ENCODE results near the gene ZNF784.
A peak's percentile ranks its signal among the peaks of the same experiment; 100 is the strongest.

ZNF784 gene

DNA sequence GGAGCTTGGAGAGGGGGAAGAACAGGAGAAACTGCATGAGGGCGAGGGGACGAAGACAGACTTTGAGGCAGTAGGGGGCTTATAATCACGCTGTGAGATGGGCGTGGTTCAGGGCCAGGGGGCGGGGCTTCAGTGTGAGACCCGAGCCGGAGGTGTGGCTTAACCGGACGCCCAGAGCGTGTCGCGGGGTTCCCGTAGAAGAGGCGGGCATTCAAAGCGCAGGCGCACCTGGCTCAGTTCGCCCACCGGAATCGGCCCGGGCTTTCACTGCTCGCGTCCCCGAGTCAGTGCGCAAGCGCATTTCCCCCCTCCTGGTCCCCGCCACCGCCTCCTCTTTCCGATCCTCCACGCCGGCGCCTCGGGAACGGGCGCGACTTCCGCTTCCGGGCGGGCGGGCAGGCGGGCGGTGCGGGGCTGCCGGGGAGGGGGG is 19.1 kb downstream of the ZNF784 start:
- H3K36me3 ChIP-seq (ENCODE audit: control insufficient read depth, insufficient read depth, low read length) = peaks cover 7% of the 10 kb centered on the region

DNA sequence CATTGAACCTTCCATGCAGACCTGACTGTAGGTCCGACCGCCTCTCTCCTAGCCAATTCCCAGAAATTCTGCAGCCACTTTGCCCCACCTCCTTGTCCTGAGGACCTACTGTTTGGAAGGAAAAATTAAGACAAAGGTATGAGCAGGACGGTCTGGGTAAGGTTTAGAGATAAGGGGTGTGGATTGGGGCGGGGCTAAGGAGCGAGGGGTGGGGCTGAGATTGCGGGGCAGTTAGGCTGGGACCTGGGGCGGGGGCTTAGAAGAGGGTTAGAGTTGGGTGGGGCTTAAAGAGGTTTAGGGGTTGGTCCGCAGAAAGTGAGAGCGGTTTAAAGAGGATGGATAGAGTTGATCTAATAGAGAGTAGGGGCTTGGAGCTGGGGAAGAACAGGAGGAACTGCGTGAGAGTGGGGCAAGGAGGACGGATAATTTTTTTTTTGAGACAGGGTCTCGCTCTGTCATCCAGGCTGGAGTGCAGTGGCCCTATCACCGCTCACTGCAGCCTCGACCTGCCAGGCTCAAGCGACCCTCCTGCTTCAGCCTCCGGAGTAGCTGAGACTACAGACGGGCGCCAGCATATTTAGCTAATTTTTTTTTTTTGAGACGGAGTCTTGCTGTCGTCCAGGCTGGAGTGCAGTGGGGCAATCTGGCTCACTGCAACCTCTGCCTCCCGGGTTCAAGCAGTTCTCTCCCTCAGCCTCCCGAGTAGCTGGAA is 20.6 kb downstream of the ZNF784 start:
- Histone ChIP-seq H3K4me3 (replicated peaks; ENCODE audit: low read depth, low read length) (no peak overlapping the region), H3K27me3 (replicated peaks; ENCODE audit: control insufficient read depth, insufficient read depth, low read length) (no peaks in the 10 kb centered on the region), H3K36me3 (ENCODE audit: control insufficient read depth, insufficient read depth, low read length) (peaks cover 5% of the 10 kb centered on the region)
- TF ChIP-seq, protein P1, sequence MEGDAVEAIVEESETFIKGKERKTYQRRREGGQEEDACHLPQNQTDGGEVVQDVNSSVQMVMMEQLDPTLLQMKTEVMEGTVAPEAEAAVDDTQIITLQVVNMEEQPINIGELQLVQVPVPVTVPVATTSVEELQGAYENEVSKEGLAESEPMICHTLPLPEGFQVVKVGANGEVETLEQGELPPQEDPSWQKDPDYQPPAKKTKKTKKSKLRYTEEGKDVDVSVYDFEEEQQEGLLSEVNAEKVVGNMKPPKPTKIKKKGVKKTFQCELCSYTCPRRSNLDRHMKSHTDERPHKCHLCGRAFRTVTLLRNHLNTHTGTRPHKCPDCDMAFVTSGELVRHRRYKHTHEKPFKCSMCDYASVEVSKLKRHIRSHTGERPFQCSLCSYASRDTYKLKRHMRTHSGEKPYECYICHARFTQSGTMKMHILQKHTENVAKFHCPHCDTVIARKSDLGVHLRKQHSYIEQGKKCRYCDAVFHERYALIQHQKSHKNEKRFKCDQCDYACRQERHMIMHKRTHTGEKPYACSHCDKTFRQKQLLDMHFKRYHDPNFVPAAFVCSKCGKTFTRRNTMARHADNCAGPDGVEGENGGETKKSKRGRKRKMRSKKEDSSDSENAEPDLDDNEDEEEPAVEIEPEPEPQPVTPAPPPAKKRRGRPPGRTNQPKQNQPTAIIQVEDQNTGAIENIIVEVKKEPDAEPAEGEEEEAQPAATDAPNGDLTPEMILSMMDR (IDR thresholded peaks at IDR 0.05; ENCODE audit: insufficient read depth, low read length, poor library complexity, severe bottlenecking) = no peak
- DNase-seq (ENCODE audit: extremely low read depth, insufficient read length) = no peak

More for the DNA sequence above, 19.1 kb downstream of the ZNF784 start:
- peak overlapping the region; percentile 90 for H3K4me3 ChIP-seq (replicated peaks; ENCODE audit: low read depth, low read length)
- no peaks in the 10 kb centered on the region for H3K27me3 ChIP-seq (replicated peaks; ENCODE audit: control insufficient read depth, insufficient read depth, low read length)
- TF ChIP-seq, protein P1 (IDR thresholded peaks at IDR 0.05; ENCODE audit: insufficient read depth, low read length, poor library complexity, severe bottlenecking) = no peak
- peak; percentile 98 for DNase-seq (ENCODE audit: extremely low read depth, insufficient read length)

DNA sequence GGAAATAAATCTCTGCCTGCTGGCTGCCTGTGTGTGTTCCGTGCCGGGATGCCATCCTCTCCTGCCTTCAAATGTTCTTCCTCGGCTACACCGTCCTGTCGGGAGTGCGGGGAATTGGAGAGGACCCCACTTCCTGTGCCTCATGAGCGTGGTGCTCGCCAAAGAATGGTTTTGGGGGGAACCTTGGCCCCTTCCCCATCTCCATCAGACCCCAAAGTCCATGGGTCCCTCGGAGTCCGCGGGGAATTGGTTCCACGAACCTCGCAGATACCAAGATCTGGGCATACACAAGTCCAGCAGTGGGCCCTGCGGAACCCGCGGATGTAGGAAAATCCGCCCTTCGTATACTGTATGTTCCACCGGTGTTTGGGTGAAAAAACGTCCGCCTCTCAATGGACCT is 21.3 kb downstream of the ZNF784 start:
- DNase-seq (ENCODE audit: extremely low read depth, insufficient read length) = no peak
- Histone ChIP-seq H3K36me3 (ENCODE audit: control insufficient read depth, insufficient read depth, low read length) (peaks cover 5% of the 10 kb centered on the region), H3K27me3 (replicated peaks; ENCODE audit: control insufficient read depth, insufficient read depth, low read length) (no peaks in the 10 kb centered on the region), H3K4me3 (replicated peaks; ENCODE audit: low read depth, low read length) (no peak overlapping the region)
- TF ChIP-seq, protein P1 (IDR thresholded peaks at IDR 0.05; ENCODE audit: insufficient read depth, low read length, poor library complexity, severe bottlenecking) = no peak

DNA sequence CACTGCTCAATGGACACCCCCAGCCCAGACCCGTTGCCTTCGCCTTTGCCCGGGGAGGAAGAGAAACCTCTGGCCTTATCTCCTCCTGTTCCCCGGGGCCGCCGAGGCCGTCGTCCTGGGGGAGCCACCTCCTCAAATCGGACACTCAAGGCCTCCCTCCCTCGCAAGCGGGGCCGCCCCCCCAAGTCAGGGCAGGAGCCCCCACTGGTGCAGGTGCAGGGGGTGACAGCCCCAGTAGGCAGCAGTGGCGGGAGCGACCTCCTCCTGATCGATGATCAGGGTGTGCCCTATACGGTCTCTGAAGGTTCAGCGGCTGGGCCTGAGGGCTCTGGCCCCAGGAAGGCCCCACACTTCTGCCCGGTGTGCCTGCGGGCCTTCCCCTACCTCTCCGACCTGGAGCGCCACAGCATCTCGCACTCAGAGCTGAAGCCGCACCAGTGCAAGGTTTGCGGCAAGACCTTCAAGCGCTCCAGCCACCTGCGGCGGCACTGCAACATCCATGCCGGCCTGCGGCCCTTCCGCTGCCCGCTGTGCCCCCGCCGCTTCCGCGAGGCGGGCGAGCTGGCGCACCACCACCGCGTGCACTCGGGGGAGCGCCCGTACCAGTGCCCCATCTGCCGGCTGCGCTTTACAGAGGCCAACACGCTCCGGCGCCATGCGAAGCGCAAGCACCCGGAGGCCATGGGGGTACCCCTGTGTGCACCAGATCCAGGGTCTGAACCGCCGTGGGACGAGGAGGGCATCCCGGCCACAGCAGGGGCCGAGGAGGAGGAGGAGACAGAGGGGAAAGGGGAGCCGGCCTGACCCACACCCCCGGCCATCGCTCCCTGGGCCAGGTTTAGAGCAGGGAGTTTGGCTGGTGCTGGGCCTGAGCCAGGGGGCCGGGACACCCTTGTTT is 22.0 kb downstream of the ZNF784 start:
- Histone ChIP-seq H3K27me3 (replicated peaks; ENCODE audit: control insufficient read depth, insufficient read depth, low read length) (no peaks in the 10 kb centered on the region), H3K4me3 (replicated peaks; ENCODE audit: low read depth, low read length) (no peak overlapping the region), H3K36me3 (ENCODE audit: control insufficient read depth, insufficient read depth, low read length) (peaks cover 7% of the 10 kb centered on the region)
- DNase-seq (ENCODE audit: extremely low read depth, insufficient read length) = no peak
- TF ChIP-seq, protein P1 (IDR thresholded peaks at IDR 0.05; ENCODE audit: insufficient read depth, low read length, poor library complexity, severe bottlenecking) = no peak

DNA sequence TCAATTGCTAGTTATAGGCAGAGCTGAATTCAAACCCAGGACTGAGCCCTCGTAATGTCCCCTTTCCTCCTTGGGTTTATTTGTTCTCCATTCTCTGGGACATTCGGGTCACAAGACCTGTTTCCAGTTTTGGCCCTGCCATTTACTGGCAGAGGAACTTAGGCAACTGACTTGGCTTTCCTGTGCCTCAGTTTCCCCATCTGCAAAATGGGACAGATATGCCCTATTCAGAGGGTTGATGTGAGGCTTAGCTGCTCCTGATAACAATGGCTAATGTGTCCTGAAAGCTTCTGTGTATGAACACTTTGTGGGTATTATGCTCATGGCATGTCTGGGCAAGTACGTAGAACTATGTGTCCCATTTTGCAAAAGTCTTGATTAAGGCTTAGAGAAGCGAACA is 23.3 kb downstream of the ZNF784 start:
- no peaks in the 10 kb centered on the region for H3K27me3 ChIP-seq (replicated peaks; ENCODE audit: control insufficient read depth, insufficient read depth, low read length)
- peaks cover 10% of the 10 kb centered on the region for H3K36me3 ChIP-seq (ENCODE audit: control insufficient read depth, insufficient read depth, low read length)
- H3K4me3 ChIP-seq (replicated peaks; ENCODE audit: low read depth, low read length) = peak overlapping the region; percentile 87
- no peak for DNase-seq (ENCODE audit: extremely low read depth, insufficient read length)
- TF ChIP-seq, protein P1 (IDR thresholded peaks at IDR 0.05; ENCODE audit: insufficient read depth, low read length, poor library complexity, severe bottlenecking) = no peak
